Effector memory CD8-positive, alpha-beta T cell (primary cell): ENCODE measurements around the gene GGT5.
"Not testable (repeated sequence)": the region's sequence is repeated elsewhere in the genome, so short reads cannot be mapped to it uniquely, and the experiment has no call there.

Experiments used
- ATAC-seq: fragments of 150-1000 bp; cut with Tn5 transposase; replicated peaks from 2 replicates; pipeline ENCODE4 v1.10.0; 2021; ENCODE audit warnings: mild to moderate bottlenecking, moderate library complexity
- DNase-seq, 3 experiments: peaks; one replicate each; pipeline ENCODE4 v3.0.0; 2021
- H3K27ac Mint-ChIP-seq, 2 donors: one replicate each; pipeline ENCODE4 v1.8.0; 2022; ENCODE audit warnings: mild to moderate bottlenecking in 2 of 2, mixed read lengths in 2 of 2, moderate library complexity in 2 of 2
- H3K27me3 Mint-ChIP-seq, 2 donors: one replicate each; pipeline ENCODE4 v1.8.0; 2022; ENCODE audit warnings: mixed read lengths in 2 of 2
- H3K36me3 Mint-ChIP-seq: one replicate; pipeline ENCODE4 v1.8.0; 2022; ENCODE audit warnings: mild to moderate bottlenecking, moderate library complexity, mixed read lengths; ENCODE audit not compliant: insufficient read depth
- H3K4me1 Mint-ChIP-seq, 2 donors: one replicate each; pipeline ENCODE4 v1.8.0; 2022; ENCODE audit warnings: low read depth in 2 of 2, mixed read lengths in 2 of 2
- H3K4me3 Mint-ChIP-seq, 2 donors: one replicate each; pipeline ENCODE4 v1.8.0; 2022; ENCODE audit warnings: mild to moderate bottlenecking in 2 of 2, mixed read lengths in 2 of 2, moderate library complexity in 2 of 2
- H3K9me3 Mint-ChIP-seq, 2 donors: one replicate each; pipeline ENCODE4 v1.8.0; 2022; ENCODE audit warnings: mixed read lengths in 2 of 2

GGT5 gene

DNA sequence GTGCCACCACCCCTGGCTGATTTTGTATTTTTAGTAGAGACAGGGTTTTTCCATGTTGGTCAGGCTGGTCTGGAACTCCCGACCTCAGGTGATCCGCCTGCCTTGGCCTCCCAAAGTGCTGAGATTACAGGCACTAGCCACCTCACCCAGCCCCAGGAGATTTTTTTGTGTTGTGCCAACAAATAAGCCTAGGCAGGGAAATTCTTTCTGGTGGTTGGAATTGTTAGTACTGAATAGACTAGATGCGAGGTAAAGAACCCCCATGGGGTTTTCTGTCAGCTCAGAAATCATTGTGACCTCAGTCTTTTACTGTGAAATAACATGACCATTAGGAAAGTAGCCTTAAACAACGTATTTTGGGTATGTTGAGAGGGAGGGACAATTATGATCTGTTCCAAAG is 29.0 kb upstream of the GGT5 start:
- H3K27ac Mint-ChIP-seq, H3K27me3 Mint-ChIP-seq, ATAC-seq, DNase-seq, H3K36me3 Mint-ChIP-seq, H3K9me3 Mint-ChIP-seq: not testable (repeated sequence)
- Mint-ChIP-seq H3K4me1 (peaks cover 24 to 44% of the 10 kb centered on the region in 2 donors), H3K4me3 (peak overlapping the region in 1 of 2 donors; percentile 47)

DNA sequence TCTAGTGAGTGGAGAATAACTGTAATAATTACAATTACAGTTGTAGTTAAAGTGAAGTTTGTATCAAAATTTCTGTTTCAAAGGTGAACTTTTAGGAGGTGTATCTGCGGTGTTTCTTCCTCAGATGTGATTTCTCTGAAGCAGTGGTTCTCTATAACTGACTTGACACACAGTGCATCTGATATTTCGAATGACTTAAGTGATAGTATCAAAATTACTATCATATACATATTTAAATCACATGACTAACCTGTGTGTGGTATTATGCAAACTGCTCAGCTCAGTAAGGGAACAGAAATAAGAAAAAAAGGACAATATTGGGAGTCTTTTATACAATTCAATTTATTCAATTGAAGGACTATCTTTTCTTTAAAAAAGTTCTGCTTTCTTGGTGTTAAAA is 28.1 kb upstream of the GGT5 start:
- not testable (repeated sequence) for H3K4me3 Mint-ChIP-seq, H3K36me3 Mint-ChIP-seq, H3K27ac Mint-ChIP-seq, H3K9me3 Mint-ChIP-seq, H3K27me3 Mint-ChIP-seq, DNase-seq, ATAC-seq
- H3K4me1 Mint-ChIP-seq, result peaks cover 24 to 44% of the 10 kb centered on the region in 2 donors

DNA sequence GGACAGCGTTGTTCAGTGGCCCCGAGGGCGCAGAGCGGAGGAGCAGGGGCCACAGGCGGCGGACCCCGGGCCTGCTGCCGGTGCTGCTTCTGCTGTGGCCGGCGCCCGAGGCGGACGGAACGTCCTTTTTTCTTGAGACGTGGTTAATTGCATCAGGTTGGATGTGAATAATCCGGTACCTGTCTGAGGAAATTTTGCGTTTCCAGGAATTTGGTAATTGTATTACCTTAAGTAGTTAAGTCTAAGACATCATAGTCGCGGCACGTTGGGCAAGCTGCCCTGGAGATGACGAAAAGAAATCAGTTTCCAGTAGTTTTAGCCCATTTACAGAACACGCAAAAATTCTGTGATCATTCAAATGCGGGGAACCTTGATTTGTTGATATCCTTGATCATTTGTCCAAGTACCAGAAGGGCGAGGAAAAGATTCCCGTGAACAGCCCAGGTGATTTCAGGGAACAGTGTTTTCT is 26.5 kb upstream of the GGT5 start:
- Mint-ChIP-seq H3K27me3 (no peaks in the 10 kb centered on the region), H3K36me3 (peaks cover 12% of the 10 kb centered on the region), H3K4me1 (peaks cover 20 to 33% of the 10 kb centered on the region in 2 donors), H3K27ac (peak overlapping the region in 1 of 2 donors; percentile 86), H3K9me3 (no peaks in the 10 kb centered on the region), H3K4me3 (peak overlapping the region; percentile 82 to 88)
- DNase-seq, result no peak
- ATAC-seq, result no peak

DNA sequence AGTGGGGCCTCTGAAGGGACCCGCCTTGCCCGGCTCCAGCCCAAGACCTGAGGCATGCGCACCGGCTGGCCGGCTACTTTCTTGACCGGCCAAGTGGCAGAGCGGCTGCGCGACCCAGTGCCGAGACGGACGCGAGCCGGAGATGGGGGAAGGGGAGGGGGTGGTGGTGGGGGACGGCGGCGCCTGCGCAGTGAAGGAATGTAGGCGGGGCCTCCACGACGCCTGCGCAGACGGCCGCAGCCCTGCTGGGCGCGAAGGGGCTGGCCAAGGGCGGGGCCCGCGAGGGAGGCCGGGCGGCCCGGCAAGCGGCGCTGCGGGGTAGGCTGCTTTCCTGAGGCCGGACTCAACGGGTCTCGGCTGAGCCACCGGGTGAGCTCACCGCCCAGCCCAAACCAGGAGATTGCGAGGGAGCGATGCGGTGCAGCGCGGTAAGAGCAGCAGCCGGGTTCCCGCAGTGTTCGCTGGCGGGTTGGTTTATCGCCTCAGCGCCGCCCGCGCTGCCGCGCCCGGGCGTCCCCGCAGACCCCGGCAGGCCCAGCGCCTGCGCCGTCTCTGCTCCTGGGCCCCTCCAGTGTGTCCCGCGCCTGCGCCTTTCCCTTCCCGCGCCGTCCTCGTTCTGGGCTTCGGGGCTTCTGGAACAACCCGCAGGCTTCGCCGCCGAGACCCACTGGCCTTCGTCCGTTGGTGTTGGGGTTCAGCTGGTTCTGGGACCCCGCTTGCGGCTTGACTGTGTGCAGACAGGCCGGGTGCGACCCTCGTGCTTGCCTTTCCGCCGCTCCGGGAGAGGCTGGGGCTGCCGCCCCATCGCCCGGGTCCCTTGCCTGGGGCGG is 25.9 kb upstream of the GGT5 start, which contains the start of gene SPECC1L:
Gene SPECC1L, plus strand, starts transcription at position 276 of the 830 bp plus-strand sequence. CDS start 31,401 bp downstream, outside the sequence.
- peak; percentile 89 for ATAC-seq
- DNase-seq, result peak; percentile 87 to 91 (median 91)
- peak within 1 kb of the TSS; percentile 72 to 86 for H3K27ac Mint-ChIP-seq
- H3K9me3 Mint-ChIP-seq, result no peaks in the 10 kb centered on the region
- peaks cover 7% of the 10 kb centered on the region for H3K36me3 Mint-ChIP-seq
- H3K4me3 Mint-ChIP-seq, result peak within 1 kb of the TSS; percentile 82 to 88
- peaks cover 20 to 33% of the 10 kb centered on the region in 2 donors for H3K4me1 Mint-ChIP-seq
- H3K27me3 Mint-ChIP-seq, result no peaks in the 10 kb centered on the region

DNA sequence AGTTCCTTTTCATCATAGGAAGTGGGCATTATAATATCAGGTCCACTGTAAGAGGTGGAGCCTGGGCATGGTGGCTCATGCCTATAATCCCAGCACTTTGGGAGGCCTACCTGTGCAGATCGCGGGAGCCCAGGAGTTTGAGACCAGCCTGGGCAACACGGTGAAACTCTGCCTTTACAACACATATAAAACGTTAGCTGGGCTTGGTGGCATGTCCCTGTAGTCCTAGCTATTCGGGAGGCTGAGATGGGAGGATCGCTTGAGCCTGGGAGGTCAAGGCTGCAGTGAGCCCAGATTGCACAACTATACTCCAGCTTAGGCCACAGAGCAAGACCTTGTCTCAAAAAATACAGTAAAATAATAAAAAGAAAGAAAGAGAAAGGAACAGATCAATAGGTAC is 21.6 kb upstream of the GGT5 start:
- not testable (repeated sequence) for H3K27me3 Mint-ChIP-seq, H3K4me3 Mint-ChIP-seq, DNase-seq, H3K27ac Mint-ChIP-seq, H3K9me3 Mint-ChIP-seq, H3K36me3 Mint-ChIP-seq, H3K4me1 Mint-ChIP-seq, ATAC-seq

DNA sequence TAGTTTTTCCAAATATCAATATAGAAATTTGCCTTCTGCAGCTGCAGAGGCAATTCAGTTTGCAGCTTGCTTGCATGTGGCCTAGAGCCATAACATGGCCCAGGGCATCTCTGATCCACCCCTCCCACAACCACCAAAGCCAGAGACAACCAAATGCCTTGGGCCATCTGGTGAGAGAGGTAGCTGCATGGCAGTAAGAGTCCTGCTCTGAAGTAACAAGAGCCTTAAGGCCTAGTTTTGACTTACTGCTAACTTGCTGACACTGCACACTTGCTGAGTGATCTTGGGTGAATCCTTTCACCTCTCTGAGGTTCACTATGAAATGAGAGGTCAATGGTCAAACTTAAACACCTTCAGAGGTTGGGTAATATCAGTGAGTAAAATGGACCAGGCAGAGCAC is 20.9 kb upstream of the GGT5 start:
- Mint-ChIP-seq H3K9me3 (no peaks in the 10 kb centered on the region), H3K36me3 (peaks cover 7% of the 10 kb centered on the region), H3K4me3 (no peak overlapping the region), H3K27ac (no peak overlapping the region), H3K27me3 (no peaks in the 10 kb centered on the region), H3K4me1 (peaks cover 3 to 4% of the 10 kb centered on the region in 2 donors)
- DNase-seq, result no peak
- no peak for ATAC-seq

DNA sequence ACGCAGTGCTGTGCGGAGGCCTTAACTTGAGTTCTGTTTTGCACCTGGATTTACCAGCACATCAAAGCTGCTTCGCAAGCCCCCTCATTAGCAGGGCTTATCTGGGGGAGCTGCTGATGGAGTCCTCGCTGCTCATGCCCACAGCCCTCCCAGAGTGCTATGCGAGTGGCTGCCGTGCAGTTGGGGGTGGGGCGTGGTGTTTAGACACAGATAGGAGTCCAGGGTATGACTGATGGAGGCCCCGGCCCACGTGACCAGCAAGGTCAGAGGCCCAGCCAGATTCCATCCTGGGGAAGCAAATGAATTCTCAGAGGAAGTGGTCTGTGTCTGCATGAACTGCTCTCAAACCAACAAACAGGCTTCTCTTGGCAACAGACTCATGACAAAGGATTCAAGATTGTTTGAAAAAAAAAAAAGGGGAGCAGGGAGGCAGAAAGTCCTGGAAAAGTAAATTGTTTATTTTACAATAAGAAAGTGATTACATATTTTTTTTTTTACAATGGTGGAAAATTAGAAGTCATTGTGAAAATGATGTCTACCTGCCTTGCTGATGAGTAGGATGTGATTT is 19.5 kb upstream of the GGT5 start:
- H3K36me3 Mint-ChIP-seq, DNase-seq, ATAC-seq, H3K27ac Mint-ChIP-seq, H3K4me1 Mint-ChIP-seq, H3K27me3 Mint-ChIP-seq, H3K9me3 Mint-ChIP-seq, H3K4me3 Mint-ChIP-seq: not testable (repeated sequence)

DNA sequence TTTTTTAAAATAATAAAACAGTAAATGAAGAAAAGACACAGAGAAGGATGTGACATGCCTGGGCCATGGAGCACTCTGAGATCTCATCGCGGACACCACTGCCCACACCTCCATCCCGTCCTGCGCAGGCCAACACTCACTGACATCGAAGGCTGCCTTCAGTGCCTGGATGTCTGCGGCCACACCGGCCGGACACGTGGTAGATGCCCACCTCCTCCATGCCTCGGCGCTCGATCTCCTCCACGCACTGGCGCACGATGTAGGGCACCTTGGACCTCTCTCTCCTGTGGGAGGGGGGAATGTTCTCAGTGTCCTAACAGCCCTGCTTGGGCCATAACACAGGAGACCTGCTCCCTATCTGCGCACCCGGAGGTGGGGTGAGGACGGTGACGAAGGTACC is 18.6 kb upstream of the GGT5 start:
- not testable (repeated sequence) for H3K4me1 Mint-ChIP-seq, H3K27ac Mint-ChIP-seq, ATAC-seq, H3K4me3 Mint-ChIP-seq, H3K36me3 Mint-ChIP-seq, H3K27me3 Mint-ChIP-seq, H3K9me3 Mint-ChIP-seq, DNase-seq

DNA sequence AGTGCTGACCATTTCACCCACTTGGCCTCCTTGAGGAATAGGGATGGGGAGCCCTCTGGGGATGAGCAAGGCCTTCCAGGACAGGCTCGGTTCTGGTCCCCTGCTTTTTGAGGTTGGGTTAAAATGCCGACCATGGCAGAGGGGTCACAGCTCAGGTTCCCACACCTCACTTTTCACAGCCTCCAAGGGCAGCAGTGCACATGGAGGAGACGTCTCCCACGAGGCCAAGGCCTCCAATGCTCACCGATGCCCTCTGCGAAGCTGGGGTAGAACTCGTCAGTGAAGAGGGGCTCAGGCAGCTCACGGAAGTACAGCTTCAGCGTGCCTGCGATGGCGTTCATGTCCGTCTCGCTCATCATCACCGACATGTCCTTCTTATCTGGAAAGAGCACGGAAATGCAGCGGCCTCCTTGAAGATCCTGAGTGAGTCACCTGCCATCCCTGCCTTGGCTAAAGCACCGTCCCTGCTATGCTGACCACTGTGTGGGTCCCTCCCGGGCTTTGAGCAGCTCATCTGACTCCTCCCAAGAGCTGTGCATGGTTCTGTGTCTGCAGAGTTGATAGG is 17.4 kb upstream of the GGT5 start:
- DNase-seq, H3K36me3 Mint-ChIP-seq, H3K4me3 Mint-ChIP-seq, H3K27ac Mint-ChIP-seq, ATAC-seq, H3K27me3 Mint-ChIP-seq, H3K9me3 Mint-ChIP-seq, H3K4me1 Mint-ChIP-seq: not testable (repeated sequence)

DNA sequence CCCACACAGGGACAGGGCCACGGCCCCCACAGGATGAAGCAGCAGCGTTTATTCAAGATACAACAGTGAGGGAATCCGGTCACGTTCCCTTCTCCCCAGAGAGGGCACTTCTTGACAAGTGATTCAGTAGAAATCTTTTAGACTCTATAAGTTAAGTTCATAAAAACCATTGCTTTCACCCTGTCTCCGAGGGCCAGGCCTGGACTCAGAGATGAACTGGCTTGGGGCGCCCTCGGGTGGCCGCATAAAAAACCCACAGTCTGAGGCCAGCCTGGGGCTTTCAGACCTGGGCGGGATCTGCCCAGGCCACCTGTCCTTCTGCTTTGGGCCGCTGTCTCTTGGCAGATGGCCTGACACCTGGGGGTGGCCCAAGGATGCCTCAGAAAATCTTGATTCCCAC is 14.6 kb upstream of the GGT5 start:
- not testable (repeated sequence) for H3K27ac Mint-ChIP-seq, H3K36me3 Mint-ChIP-seq, H3K27me3 Mint-ChIP-seq, H3K4me1 Mint-ChIP-seq, H3K4me3 Mint-ChIP-seq, H3K9me3 Mint-ChIP-seq
- ATAC-seq (peak; percentile 61), DNase-seq (peak; percentile 61 to 73 (median 67))

DNA sequence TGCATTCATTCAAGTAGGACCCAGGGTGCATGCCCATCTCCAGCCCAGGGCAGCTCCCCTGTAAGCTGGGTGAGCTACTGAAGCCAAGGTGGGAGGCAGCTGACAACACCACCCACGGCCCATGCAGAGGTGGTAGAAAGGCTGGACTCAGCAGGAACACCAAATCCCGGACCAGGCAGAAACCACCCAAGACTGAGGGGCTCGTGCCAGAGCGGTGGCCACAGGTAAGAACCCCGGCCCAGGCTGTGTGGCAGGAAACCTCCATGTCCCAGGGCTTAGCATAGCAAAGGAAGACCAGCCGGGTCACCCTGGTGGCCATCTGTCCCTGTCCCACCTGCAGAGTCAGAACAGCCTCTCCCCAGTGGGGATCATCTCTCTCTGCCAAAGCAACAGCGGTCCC is 11.9 kb upstream of the GGT5 start:
- not testable (repeated sequence) for H3K27ac Mint-ChIP-seq, DNase-seq, H3K4me1 Mint-ChIP-seq, H3K4me3 Mint-ChIP-seq, ATAC-seq, H3K36me3 Mint-ChIP-seq, H3K27me3 Mint-ChIP-seq, H3K9me3 Mint-ChIP-seq

DNA sequence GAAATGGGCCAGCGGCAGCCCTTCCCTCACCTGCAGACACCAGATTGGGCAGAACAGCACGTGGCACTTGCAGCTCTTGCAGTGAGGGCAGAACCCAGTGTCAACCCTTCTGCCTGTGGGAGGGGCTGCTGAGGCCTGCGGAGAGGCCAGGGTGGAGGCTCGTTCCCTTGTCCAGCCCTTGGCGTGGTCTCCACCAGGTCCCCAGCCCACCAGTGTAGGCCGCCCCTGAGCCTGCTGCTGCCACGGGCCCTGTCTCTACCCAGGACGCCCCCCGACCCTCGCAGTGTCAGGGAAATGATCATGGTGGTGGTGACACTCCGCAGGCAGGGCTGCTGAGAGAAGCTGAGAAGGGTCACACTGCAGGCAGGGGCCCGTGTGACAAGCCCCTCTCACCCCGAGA is 11.3 kb upstream of the GGT5 start:
- H3K4me3 Mint-ChIP-seq, H3K36me3 Mint-ChIP-seq, H3K9me3 Mint-ChIP-seq, DNase-seq, H3K4me1 Mint-ChIP-seq, H3K27me3 Mint-ChIP-seq, H3K27ac Mint-ChIP-seq, ATAC-seq: not testable (repeated sequence)

DNA sequence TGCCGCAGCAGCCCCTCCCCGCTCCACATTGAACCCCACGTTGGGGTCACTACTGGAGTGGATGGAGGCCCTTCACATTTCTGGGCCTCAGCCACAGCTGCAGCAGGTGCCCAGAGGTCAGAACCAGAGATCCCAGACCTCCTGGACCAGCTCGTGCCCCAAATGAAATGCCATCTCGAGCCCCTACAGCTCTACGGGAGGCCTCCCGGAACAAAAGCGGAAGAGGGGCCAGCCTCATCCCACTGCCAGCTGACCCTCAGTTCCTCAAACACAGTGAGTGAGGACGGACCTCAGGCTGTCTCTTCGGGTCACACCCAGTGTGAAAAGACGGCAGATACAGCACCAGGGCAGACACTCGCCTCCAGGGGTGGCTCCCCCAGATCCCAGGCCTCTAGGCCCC is 8.2 kb upstream of the GGT5 start:
- not testable (repeated sequence) for H3K9me3 Mint-ChIP-seq, ATAC-seq

DNA sequence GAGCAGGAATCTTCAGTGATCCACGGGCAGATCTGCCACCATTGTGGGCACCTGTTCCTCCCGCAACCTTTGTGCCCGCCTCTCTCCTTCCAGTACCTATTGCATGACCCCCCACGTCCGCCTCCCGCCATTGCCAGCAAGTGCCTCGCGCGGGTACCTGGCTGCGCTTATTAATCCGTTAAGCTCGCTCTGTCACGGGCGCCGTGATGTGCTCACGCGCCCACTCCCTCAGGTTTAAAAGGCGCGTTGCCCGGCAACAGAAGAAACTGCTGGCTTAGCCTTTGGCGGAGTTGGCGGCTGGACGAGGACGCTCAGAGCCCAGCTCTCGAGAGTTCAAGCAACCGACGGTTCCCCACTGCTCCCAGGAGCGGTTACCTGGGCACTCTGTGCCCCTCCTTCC is 6.4 kb upstream of the GGT5 start:
- not testable (repeated sequence) for H3K4me1 Mint-ChIP-seq

More for the DNA sequence above, 8.2 kb upstream of the GGT5 start:
- not testable (repeated sequence) for H3K4me1 Mint-ChIP-seq, H3K36me3 Mint-ChIP-seq, H3K27me3 Mint-ChIP-seq, H3K4me3 Mint-ChIP-seq, DNase-seq, H3K27ac Mint-ChIP-seq

More for the DNA sequence above, 6.4 kb upstream of the GGT5 start:
- not testable (repeated sequence) for H3K27me3 Mint-ChIP-seq, DNase-seq, H3K9me3 Mint-ChIP-seq, H3K36me3 Mint-ChIP-seq, H3K27ac Mint-ChIP-seq, H3K4me3 Mint-ChIP-seq, ATAC-seq
